ENCODE results near the gene CEP85L.

Gene CEP85L

GRCh38 chr6:118577972-118578371, 73.4 kb downstream of the CEP85L start:
- no peak for DNase-seq (ENCODE audit: low read depth)

- DNase-seq (ENCODE audit: low read depth): no peak
These were observed 77.1 kb downstream of the CEP85L start for GRCh38 chr6:118574051-118574865.

GRCh38 chr6:118571121-118571520, 80.3 kb downstream of the CEP85L start:
- DNase-seq (ENCODE audit: low read depth): no peak

GRCh38 chr6:118569498-118569897, 81.9 kb downstream of the CEP85L start:
- no peak for DNase-seq (ENCODE audit: low read depth)

- DNase-seq (ENCODE audit: low read depth): no peak
These were observed 83.4 kb downstream of the CEP85L start for GRCh38 chr6:118567974-118568373.

GRCh38 chr6:118565311-118565960, 86.0 kb downstream of the CEP85L start:
- no peak for DNase-seq (ENCODE audit: low read depth)

- no peak for DNase-seq (ENCODE audit: low read depth)
These were observed 88.4 kb downstream of the CEP85L start for GRCh38 chr6:118562959-118563358.

- DNase-seq (ENCODE audit: low read depth): no peak
These were observed 89.1 kb downstream of the CEP85L start for GRCh38 chr6:118562248-118562647.

GRCh38 chr6:118559659-118560058, 91.7 kb downstream of the CEP85L start:
- no peak for DNase-seq (ENCODE audit: low read depth)

- no peak for DNase-seq (ENCODE audit: low read depth)
These were observed 92.8 kb downstream of the CEP85L start for GRCh38 chr6:118558464-118559217.

GRCh38 chr6:118554698-118555097, 96.7 kb downstream of the CEP85L start:
- no peak for DNase-seq (ENCODE audit: low read depth)

GRCh38 chr6:118553132-118553531, 98.3 kb downstream of the CEP85L start:
- no peak for DNase-seq (ENCODE audit: low read depth)

GRCh38 chr6:118551063-118552053, 100.0 kb downstream of the CEP85L start:
- DNase-seq (ENCODE audit: low read depth): no peak

GRCh38 chr6:118548613-118549012, 102.8 kb downstream of the CEP85L start:
- DNase-seq (ENCODE audit: low read depth): no peak

- no peak for DNase-seq (ENCODE audit: low read depth)
These were observed 103.3 kb downstream of the CEP85L start, which contains the start of gene PLN for GRCh38 chr6:118548136-118548535. Gene PLN, plus strand, starts transcription at chr6:118548296. Its CDS starts 10,626 bp downstream, at chr6:118558922.

GRCh38 chr6:118546880-118547218, 104.5 kb downstream of the CEP85L start:
- DNase-seq (ENCODE audit: low read depth): no peak

GRCh38 chr6:118546164-118546879, 105.1 kb downstream of the CEP85L start:
- DNase-seq (ENCODE audit: low read depth): no peak

GRCh38 chr6:118544105-118544504, 107.3 kb downstream of the CEP85L start:
- no peak for DNase-seq (ENCODE audit: low read depth)

- DNase-seq (ENCODE audit: low read depth): no peak
These were observed 109.0 kb downstream of the CEP85L start for GRCh38 chr6:118542184-118542952.

- no peak for DNase-seq (ENCODE audit: low read depth)
These were observed 113.8 kb downstream of the CEP85L start for GRCh38 chr6:118537574-118537973.
